Measurements from ENCODE around the gene BCORL1. TPM values are rescaled to one million over a fixed set of nuclear protein-coding genes. Genes with fewer than 3 reads are reported as not detected.
A peak's percentile ranks its signal among the peaks of the same experiment; 100 is the strongest.

BCORL1 gene
- total RNA-seq, 3 donors from 2014 or later (not counting 1 experiment from before 2014, with no cell fraction given) = 6.5 to 10.5 (median 9.9) TPM

DNA sequence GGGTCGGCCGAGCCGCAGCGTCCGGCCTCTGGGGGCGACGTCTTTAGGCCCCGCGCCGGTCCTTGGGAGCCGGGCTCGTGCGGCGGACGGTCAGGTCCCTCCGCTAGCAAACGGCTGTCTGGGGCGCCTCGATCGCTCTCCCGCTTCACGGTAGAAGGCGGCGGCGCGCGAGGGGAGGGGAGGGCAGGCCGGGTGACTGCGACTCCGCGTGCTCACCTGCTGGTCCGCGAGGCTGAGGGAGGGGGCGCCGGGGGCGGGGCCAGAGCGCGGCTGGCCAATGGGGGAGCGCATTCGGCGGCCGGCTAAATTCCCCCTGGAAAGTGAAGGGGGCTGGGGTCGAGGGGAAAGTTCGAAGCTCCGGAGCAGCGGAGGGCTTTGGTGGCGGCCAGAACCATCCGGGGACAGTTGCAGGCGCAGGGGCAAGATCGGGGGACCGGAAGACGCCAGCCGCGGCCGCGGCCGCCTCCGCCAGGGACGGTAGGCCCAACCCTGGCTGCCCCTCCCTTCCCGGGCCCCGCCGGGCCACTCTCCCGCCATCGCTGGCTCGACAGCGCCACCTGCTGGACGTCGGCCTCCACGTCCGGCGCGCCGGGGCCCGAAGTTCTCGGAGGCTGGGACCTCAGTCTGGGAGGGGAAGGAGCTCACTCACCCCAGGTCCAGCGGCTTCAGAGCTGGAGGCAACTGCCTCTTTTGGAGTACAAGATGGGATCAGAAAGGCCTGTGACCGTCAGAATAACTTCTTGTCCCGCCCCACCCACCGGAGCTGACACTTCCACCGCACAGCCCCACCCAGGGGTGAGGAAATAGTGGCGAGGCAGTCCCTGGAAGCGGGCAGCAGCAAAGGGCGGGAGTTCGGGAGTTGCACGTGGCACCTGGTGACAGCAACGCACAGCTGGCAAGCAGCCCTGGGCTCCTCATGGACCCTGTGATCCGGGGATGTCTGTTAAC lies 78.0 kb downstream of the BCORL1 start:
- Histone ChIP-seq H3K4me3 (ENCODE audit: low read length) (peak overlapping the region; percentile 46), H3K27ac (ENCODE audit: low read length) (no peak overlapping the region), H3K36me3 (ENCODE audit: control insufficient read depth, insufficient read depth, low read length) (no peaks in the 10 kb centered on the region), H3K4me1 (ENCODE audit: control insufficient read depth, insufficient read depth, low read length) (peaks cover 15% of the 10 kb centered on the region), H3K27me3 (ENCODE audit: control insufficient read depth, insufficient read depth, low read length) (no peaks in the 10 kb centered on the region), H3K9me3 (ENCODE audit: control insufficient read depth, insufficient read depth, low read length) (no peaks in the 10 kb centered on the region)
- Mint-ChIP-seq H3K27ac (peak overlapping the region in 1 of 2 donors; percentile 70), H3K4me1 (peaks cover 4 to 7% of the 10 kb centered on the region in 2 donors), H3K9me3 (no peaks in the 10 kb centered on the region), H3K36me3 (peaks cover 9% of the 10 kb centered on the region), H3K27me3 (ENCODE audit: low read depth in 2 of 2) (no peaks in the 10 kb centered on the region), H3K4me3 (peak overlapping the region; percentile 83)
- TF ChIP-seq, protein P1, sequence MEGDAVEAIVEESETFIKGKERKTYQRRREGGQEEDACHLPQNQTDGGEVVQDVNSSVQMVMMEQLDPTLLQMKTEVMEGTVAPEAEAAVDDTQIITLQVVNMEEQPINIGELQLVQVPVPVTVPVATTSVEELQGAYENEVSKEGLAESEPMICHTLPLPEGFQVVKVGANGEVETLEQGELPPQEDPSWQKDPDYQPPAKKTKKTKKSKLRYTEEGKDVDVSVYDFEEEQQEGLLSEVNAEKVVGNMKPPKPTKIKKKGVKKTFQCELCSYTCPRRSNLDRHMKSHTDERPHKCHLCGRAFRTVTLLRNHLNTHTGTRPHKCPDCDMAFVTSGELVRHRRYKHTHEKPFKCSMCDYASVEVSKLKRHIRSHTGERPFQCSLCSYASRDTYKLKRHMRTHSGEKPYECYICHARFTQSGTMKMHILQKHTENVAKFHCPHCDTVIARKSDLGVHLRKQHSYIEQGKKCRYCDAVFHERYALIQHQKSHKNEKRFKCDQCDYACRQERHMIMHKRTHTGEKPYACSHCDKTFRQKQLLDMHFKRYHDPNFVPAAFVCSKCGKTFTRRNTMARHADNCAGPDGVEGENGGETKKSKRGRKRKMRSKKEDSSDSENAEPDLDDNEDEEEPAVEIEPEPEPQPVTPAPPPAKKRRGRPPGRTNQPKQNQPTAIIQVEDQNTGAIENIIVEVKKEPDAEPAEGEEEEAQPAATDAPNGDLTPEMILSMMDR (IDR thresholded peaks at IDR 0.05) = peak; percentile 70
- under 1% methylated on average over 86 of the region's 87 CpGs for WGBS (ENCODE audit: insufficient coverage)
- ATAC-seq = peak; percentile 91 to 97 (median 92)
- intact Hi-C loops (cut with micrococcal nuclease) = loop anchor here (1.0 to 2.0 kb wide), 2 partner anchors 135 to 454 kb away; no protein-coding TSS in a partner anchor
- DNase-seq = peak; percentile 83 to 86

DNA sequence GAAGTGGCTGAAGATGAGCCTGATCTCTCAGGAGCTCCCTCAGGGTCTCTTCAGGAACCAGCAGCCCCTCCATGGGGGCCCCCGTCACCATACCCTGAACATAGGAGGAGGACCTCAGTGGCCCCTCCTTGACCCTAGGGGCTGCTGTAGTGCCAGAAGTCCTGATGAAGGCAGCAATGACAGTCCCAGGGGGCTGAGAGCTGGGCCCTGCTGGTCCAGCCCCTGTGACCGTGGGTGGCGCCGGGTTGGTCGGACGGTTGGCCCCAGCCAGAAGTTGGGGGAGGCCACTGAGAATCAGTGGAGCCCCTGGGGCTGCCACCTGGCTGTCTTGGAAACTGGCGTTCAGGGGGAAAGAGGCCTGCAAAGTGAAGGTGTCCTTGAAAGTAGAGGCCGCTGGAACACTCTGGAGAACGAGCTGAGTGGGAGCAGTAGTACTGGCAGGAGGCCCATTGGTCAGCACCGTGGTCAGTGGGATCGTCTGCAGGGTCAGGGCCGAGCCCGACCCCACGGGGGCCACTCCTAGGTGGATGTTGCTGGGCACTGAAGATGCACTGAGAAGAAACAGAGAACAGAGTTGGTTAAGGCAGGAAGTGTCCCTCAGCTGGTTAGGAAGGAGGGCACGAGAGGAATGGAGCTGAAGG lies 84.7 kb downstream of the BCORL1 start:
- Histone ChIP-seq H3K4me3 (ENCODE audit: low read length) (no peak overlapping the region), H3K4me1 (ENCODE audit: control insufficient read depth, insufficient read depth, low read length) (no peaks in the 10 kb centered on the region), H3K9me3 (ENCODE audit: control insufficient read depth, insufficient read depth, low read length) (no peaks in the 10 kb centered on the region), H3K27ac (ENCODE audit: low read length) (no peak overlapping the region), H3K27me3 (ENCODE audit: control insufficient read depth, insufficient read depth, low read length) (no peaks in the 10 kb centered on the region), H3K36me3 (ENCODE audit: control insufficient read depth, insufficient read depth, low read length) (peaks cover 41% of the 10 kb centered on the region)
- intact Hi-C loops (cut with micrococcal nuclease) = no loop called here
- peak overlapping the region in 1 of 2 donors; percentile 58 for H3K27ac Mint-ChIP-seq
- H3K4me1 Mint-ChIP-seq = peaks cover 11 to 12% of the 10 kb centered on the region in 2 donors
- no peaks in the 10 kb centered on the region for H3K27me3 Mint-ChIP-seq (ENCODE audit: low read depth in 2 of 2)
- TF ChIP-seq, protein P1 (IDR thresholded peaks at IDR 0.05) = no peak
- WGBS (ENCODE audit: insufficient coverage) = 89% methylated on average over 15 of the region's 15 CpGs
- H3K36me3 Mint-ChIP-seq = peaks cover 10% of the 10 kb centered on the region
- DNase-seq (no peak), ATAC-seq (no peak)
- H3K4me3 Mint-ChIP-seq = no peak overlapping the region
- H3K9me3 Mint-ChIP-seq = no peaks in the 10 kb centered on the region

DNA sequence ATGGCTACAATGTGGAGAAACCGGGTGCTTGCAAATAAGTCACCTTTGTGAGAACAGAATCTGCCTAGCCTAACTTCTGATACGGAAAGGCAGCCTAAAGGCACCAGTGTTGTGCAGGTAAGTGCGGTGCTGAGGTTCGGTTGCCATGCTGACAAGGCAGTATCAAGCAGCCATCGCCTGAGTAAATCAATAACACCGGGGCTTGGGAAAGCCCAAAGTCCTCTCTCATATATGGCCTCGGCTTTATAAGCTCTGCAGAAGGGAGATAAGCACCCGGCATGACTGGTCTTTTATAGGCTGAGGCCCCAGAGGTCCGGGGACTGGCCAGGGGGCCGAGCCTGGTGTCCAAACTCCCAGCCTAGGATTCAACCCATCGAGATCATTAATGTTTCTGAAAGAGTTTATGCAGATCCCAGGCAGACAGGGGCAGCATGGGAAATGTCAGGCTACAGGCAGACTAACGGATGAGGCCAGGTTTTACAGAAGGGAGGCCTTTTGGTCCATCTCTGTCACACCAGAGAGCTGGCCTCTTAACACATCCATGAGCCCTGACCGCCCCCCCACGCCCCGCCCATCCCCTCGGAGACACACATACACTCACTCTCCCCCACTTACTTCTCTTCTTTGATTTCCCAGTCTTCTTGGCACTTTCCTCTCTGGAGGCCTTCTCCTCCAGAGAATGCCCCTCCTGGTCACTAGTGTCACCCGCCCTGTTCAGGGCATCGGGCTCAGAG lies 89.3 kb downstream of the BCORL1 start:
- no peaks in the 10 kb centered on the region for H3K27me3 Mint-ChIP-seq (ENCODE audit: low read depth in 2 of 2)
- intact Hi-C loops (cut with micrococcal nuclease) = no loop called here
- TF ChIP-seq, protein P1 (IDR thresholded peaks at IDR 0.05) = no peak
- no peaks in the 10 kb centered on the region for H3K27me3 ChIP-seq (ENCODE audit: control insufficient read depth, insufficient read depth, low read length)
- H3K4me1 Mint-ChIP-seq = peaks cover 5 to 6% of the 10 kb centered on the region in 2 donors
- no peak overlapping the region for H3K4me3 ChIP-seq (ENCODE audit: low read length)
- no peak overlapping the region for H3K27ac ChIP-seq (ENCODE audit: low read length)
- WGBS (ENCODE audit: insufficient coverage) = 85% methylated on average over 15 of the region's 18 CpGs
- peaks cover 58% of the 10 kb centered on the region for H3K36me3 ChIP-seq (ENCODE audit: control insufficient read depth, insufficient read depth, low read length)
- H3K4me3 Mint-ChIP-seq = no peak overlapping the region
- H3K27ac Mint-ChIP-seq = peak overlapping the region in 1 of 2 donors; percentile 29
- H3K9me3 ChIP-seq (ENCODE audit: control insufficient read depth, insufficient read depth, low read length) = no peaks in the 10 kb centered on the region
- ATAC-seq (no peak), DNase-seq (no peak)
- no peaks in the 10 kb centered on the region for H3K36me3 Mint-ChIP-seq
- no peaks in the 10 kb centered on the region for H3K9me3 Mint-ChIP-seq
- H3K4me1 ChIP-seq (ENCODE audit: control insufficient read depth, insufficient read depth, low read length) = no peaks in the 10 kb centered on the region
